ENCODE data around the gene SLC3A2.

DNA sequence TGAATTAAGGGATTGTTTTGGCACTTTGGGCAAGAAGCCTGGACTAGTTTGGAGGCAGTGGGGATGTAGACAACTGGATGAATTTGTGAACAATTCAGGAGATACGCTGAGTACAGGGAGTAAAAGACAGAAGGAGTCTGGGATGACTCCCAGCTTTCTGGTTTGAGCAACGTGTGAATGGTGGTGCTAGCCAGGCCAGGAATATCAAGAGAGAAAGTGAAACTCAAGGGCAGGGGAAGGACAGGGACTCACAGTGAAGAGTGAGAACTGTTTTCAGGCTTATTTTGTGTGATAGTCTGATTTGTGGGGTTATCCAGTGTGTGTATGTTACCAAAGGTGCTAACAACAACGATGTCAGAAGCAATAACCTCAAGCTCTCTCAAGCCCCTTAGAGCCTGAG is 24.6 kb downstream of the SLC3A2 start:
- TF ChIP-seq GATA2 (IDR thresholded peaks at IDR 0.05; ENCODE audit: low read depth, low read length) (no peak), GATA3 (IDR thresholded peaks at IDR 0.05; ENCODE audit: low read depth, low read length) (no peak)
